HG03575 (cell line): Measurements from ENCODE around the gene NPEPPS.

Experiments
- ATAC-seq: cut with Tn5 transposase; IDR thresholded peaks from one replicate; pipeline ENCODE4 v1.9.1; 2021; ENCODE audit not compliant: unreplicated experiment, insufficient number of reproducible peaks, low FRiP score; ENCODE audit errors: extremely low read depth

The NPEPPS gene

GRCh38 chr17:47622180-47622549, 91.3 kb downstream of the NPEPPS start:
- ATAC-seq, result no peak

DNA sequence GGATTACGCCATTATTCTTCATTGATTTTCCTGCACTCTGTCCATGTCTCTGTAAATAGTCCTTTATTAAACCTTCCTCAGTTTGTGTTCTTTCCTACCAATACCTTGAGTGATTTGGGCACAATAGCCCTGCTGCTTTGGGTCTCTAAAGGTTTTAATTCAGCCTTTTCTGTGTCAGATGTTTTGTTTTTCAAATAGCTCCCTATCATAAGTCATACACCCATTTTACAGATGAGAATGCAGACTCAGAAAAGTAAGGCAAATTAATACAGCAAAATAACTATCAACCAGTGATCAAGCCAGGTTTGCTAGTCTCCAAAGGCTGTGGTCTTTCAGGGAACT, 93.8 kb downstream of the NPEPPS start:
- no peak for ATAC-seq

GRCh38 chr17:47628014-47628566, 97.2 kb downstream of the NPEPPS start:
- no peak for ATAC-seq

DNA sequence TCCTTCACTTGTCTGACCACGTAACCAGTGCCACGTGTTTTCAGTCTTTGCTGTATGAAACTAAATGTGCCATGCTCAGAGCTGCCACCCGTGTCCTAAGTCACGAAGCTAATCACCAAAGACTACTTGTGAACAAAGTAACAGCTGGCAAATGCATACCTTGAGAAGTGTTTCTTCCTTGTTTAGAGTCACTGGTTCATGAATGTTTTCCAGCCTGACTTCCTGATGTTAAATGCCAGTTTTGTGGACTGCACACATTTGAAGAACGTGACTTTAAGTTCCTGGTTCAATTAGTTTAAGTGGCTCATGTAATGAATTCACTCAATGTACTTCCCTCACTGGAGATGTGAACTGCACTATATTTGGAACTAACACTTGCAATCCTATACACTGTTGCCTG, 98.9 kb downstream of the NPEPPS start:
- ATAC-seq, result no peak

- no peak for ATAC-seq
Measured at GRCh38 chr17:47630614-47631013, 99.7 kb downstream of the NPEPPS start.

DNA sequence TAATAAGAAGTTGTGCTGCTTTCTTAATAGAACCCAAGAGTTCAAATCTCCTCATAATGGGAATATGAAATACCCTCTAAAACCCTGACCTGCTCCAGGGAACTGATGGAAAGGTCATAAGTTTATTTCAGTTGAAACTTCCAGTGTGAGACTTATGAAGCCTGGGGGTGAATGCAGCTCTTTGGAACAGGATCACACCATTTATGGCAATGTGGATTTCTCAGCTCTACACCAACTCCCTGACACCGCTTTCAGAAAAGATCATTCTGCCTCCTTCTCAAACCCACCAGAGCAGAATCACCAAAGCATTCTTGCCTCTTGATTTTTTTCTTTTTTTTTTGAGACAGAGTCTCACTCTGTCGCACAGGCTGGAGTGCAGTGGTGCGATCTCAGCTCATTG, 102.1 kb downstream of the NPEPPS start:
- ATAC-seq, result no peak

- ATAC-seq, result no peak
Measured at GRCh38 chr17:47633996-47634395, 103.1 kb downstream of the NPEPPS start.

DNA sequence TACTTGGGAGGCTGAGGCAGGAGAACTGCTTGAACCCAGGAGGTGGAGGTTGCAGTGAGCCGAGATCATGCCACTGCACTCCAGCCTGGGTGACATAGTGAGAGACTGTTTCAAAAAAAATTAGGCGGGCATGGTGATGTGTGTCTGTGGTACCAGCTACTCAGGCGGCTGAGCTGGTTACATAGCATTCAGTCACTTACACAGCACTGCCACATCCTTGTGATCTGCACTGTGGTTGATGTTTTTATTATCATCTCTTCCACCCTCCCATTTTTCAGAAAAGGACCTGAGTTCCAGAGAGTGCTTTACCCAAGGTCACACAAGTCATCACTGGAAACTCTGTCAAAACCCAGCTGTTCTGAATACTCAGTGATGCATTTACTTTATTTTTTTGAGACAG, 104.0 kb downstream of the NPEPPS start:
- ATAC-seq, result no peak

DNA sequence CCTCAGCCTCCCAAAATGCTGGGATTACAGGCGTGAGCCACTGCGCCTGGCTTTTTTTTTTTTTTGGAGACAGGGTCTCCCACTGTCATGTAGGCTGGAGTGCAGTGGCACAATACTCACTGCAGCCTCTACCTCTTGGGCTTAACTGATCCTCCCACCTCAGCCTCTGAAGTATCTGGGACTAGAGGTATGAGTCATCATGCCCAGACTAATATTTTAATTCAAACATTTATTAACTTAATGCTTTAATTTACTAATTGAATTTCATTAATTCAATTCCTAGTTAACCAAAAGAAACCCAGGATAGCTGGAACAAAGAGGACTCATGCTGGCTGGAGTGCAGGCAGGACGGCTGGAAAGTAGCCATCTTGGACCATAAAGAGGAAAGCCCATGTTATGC, 104.8 kb downstream of the NPEPPS start:
- ATAC-seq, result no peak

DNA sequence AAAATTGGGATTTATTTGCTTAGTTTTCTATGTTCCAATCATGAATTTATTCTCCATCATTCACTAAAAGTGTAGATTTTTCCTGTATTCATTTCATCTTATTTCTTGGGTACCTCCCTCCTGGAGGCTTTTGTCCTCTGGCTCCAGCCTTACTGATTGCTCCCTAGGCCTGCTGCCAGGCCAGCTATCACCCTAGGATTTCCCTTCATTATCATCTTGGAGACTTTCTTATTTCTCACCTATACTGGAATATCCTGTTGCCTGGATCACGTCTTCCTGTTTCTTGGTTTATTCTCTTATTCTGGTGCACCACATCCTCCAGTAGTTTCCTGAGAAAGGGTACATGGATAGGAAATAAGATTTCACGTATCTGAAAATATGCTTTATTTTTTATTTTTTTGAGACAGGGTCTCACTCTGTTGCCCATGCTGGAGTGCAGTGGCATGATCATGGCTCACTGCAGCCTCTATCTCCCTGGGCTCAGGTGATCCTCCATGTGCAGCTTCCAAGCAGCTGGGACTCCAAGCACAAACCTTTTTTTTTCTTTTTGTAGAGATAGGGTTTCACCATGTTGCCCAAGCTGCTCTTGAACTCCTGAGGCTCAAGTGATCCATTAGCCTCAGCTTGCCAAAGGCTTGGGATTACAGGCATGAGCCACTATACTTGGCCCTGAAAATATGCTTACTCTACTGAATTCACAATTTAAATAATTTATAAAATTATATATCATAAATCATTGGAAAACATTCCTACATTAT, 105.5 kb downstream of the NPEPPS start:
- no peak for ATAC-seq

DNA sequence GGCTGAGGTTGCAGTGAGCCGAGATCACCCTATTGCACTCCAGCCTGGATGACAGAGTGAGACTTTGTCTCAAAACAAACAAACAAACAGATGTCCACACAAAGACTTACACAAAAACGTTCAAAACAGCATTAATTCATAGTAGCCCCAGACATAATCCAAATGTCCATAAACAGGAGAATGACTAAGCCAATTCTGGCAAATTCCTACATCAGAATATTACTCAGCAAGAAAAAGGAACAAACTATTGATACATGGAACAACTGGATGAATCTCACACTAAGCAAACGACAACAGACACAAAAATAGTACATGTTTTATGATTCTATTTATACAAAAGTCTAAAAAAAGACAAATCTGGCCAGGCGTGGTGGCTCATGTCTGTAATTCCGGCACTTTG, 108.0 kb downstream of the NPEPPS start:
- ATAC-seq, result no peak

DNA sequence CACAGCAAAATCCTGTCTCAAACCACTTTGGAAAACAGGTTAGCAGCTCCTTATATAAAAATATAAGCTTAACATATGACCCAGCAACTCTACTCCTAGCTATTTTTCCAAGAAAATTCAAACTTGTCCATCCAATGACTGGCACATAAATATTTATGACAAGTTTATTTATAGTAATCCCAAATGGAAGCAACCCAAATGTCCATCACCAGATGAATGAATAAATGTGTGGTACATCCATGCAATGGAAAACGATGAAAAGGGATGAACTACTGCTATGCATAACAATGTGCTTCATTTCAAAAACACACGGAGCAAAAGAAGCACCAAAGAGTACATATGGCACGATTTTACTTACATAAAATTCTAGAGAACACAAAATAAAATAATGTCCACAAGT, 109.2 kb downstream of the NPEPPS start:
- no peak for ATAC-seq

DNA sequence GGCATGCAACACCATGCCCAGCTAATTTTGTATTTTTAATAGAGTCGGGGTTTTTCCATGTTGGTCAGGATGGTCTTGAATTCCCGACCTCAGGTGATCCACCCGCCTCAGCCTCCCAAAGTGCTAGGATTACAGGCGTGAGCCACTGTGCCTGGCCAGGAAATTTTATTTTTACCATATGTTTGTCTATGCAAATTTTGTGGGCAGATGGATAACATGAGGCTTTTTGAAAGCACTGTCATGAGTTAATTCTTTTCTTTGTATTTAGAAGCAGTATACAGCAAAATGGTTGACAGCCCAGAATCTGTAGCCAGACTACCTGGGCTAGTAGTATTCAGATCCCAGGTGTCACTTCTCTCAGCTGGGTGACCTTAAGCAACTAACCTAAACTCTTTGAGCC, 110.3 kb downstream of the NPEPPS start:
- no peak for ATAC-seq

DNA sequence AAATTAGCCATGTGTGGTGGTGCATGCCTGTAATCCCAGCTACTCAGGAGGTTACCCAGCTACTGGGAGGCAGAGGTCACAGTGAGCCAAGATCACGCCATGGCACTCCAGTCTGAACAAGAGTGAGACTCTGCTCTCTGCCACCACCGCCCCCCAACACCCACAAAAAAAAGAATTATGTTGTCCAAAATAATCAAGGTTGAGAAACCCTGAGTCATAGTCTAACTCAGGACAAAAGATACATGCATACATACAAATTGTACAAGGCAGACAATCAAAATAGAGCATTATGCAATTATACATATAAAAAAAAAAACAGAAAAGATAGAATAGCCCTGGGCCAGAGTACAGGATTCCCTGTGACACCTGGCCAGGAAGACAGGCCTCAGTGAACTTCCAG, 112.2 kb downstream of the NPEPPS start:
- ATAC-seq, result no peak

DNA sequence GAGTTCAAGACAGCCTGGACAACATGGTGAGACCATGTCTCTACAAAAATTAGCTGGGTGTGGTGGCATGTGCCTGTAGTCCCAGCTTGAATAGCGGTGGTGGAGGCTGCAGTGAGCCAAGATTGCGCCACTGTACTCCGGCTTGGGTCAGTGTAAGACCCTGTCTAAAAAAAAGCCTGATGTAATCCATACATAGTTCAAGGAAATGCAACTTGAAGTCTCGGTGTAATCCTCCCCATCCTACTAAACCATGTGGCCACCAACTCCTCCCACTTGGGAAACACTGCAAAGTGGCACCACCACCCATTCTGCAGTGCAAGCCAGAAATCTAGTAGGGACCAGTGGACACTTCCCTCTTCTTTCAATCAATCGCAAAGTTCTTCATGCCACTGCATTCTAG, 113.4 kb downstream of the NPEPPS start:
- ATAC-seq, result no peak

DNA sequence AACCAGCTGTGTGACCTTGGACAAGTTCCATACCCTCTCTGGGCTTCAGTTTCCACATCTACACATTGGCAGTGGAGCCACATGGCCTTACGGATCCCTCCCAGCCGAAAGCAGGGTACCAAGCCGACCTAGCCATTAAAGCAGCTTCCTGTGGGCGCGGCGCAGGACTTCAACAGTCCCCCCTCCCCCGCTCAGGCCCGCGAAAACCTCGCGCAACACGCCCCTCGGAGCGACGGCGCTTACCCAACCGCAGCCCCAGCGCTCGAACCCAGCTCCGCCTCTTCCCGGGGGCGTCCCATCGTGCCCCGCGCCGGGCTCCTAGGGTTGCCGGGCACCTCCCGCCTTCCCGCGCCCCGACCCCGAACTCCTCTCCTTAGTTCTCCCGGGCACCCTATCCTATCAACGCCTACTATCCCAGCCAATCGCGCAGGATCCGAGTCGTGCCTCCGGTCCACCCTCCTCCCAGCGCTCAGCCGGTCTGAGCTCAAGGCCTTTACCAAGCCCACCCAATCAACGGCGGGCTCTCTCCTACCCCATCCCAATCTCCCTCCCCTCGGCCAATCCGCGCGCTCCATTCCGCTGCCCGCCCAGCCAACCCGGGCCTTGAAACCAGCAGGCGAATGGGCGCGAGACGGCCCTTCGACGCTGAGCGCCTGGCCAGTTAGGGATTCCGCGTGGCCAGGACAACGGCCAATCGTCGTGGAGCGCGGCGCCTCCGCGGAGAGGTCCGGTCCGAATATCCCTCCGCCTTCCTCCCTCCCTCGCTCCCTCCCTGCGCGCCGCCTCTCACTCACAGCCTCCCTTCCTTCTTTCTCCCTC, 118.5 kb downstream of the NPEPPS start, which contains the start of gene KPNB1:
KPNB1 (plus strand) TSS at position 767 of the 819 bp plus-strand sequence. CDS start 326 bp downstream, outside the sequence.
- ATAC-seq, result peak; percentile 78

GRCh38 chr17:47649972-47650524, 119.1 kb downstream of the NPEPPS start:
- ATAC-seq, result no peak

- no peak for ATAC-seq
Measured at GRCh38 chr17:47650525-47651522, 119.9 kb downstream of the NPEPPS start.

DNA sequence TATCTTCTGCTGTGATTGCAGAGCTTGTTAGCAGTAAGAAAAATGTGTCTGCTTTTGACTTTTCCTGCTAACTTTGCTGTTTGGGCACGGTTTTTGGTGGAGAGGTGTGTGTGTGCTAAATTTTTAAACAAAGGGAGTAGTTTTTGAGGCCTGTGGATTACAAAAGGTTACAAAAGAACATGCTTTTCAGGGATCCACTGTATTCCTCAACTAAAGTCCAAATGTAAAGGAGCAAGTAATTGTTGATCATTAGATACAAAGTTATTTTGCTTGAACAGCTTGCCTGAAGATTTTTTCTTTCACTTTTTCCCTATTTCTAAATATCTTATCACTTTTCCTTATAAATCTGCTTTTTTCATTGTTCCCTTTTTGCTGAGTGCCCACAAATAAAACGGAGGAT, 120.8 kb downstream of the NPEPPS start:
- ATAC-seq, result no peak
